Measurements from ENCODE around the gene POP4. TPM values are rescaled to one million over a fixed set of nuclear protein-coding genes. Genes with fewer than 3 reads are reported as not detected.

POP4 gene
- total and polyA plus RNA-seq, 2 of the 8 experiments (the other 6 are each of a cell fraction or from before 2014, with no cell fraction given): 29.1 to 41.5 TPM

DNA sequence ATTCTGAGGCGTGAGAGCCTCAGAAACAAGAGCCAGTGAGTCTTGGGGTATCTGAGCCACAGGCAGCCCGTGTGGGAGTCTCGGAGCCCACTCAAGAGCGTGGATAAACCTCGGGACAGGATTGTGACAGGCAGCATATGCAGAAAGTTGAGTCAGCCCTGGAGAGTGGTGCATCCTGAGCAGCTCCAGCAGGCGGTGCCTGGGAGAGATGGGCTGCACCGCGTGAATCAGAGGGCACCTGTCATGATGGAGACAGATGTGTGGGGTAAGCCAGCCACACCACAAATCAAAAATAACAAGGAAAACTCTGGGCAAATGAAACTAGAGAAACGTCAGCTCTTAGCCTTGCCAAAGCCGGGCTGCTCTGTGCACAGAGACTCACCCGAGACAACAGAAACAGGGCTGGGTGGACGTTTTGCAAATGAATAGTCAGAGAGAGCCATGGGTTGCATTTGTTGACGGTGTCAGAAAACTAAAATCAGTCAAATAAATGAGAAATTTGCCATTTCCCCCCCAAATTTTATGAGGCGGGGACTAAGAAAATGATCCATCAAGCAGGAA lies 30.0 kb upstream of the POP4 start:
- TF ChIP-seq, protein P1, sequence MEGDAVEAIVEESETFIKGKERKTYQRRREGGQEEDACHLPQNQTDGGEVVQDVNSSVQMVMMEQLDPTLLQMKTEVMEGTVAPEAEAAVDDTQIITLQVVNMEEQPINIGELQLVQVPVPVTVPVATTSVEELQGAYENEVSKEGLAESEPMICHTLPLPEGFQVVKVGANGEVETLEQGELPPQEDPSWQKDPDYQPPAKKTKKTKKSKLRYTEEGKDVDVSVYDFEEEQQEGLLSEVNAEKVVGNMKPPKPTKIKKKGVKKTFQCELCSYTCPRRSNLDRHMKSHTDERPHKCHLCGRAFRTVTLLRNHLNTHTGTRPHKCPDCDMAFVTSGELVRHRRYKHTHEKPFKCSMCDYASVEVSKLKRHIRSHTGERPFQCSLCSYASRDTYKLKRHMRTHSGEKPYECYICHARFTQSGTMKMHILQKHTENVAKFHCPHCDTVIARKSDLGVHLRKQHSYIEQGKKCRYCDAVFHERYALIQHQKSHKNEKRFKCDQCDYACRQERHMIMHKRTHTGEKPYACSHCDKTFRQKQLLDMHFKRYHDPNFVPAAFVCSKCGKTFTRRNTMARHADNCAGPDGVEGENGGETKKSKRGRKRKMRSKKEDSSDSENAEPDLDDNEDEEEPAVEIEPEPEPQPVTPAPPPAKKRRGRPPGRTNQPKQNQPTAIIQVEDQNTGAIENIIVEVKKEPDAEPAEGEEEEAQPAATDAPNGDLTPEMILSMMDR (IDR thresholded peaks at IDR 0.05; ENCODE audit: control extremely low read depth in 1 of 3, insufficient read depth in 1 of 3, low read depth in 1 of 3, low read length in 3 of 3): peak in 2 of 3 experiments; percentile 20 to 25; a peak in 2 of 4 replicates
- TF ChIP-seq NANOG (IDR thresholded peaks at IDR 0.05; ENCODE audit: insufficient read depth, low read depth, low read length, poor library complexity, severe bottlenecking) (no peak), CHD1 (IDR thresholded peaks at IDR 0.05; ENCODE audit: low read depth, low read length) (no peak)
- ChIA-PET CTCF (ENCODE audit: partially characterized antibody) (interaction anchor here (0.7 to 1.7 kb wide), 9 partner anchors 8 to 141 kb away, joined by 3 to 7 read pairs (median 4); no protein-coding TSS in a partner anchor), POLR2A (ENCODE audit: partially characterized antibody) (no interaction called here)
- peak overlapping the region; percentile 71; the same call in 1 of the 2 replicates for H4K8ac ChIP-seq (ENCODE audit: extremely low read depth, insufficient read depth, low read length)
- peaks cover 2 to 6% (median 4%) of the 10 kb centered on the region in 4 experiments; a peak in 4 of 7 replicates for H3K4me1 ChIP-seq (replicated peaks in 1 of 4; ENCODE audit: control insufficient read depth in 3 of 4, insufficient read depth in 4 of 4, low read length in 3 of 4)
- H3K18ac ChIP-seq (ENCODE audit: extremely low read depth, low read length): no peak overlapping the region
- H3K36me3 ChIP-seq (ENCODE audit: control insufficient read depth in 2 of 4, insufficient read depth in 4 of 4, low read length in 3 of 4): no peaks in the 10 kb centered on the region
- H3K4ac ChIP-seq (replicated peaks; ENCODE audit: insufficient read length, low read depth, low read length): no peak overlapping the region
- no peaks in the 10 kb centered on the region for H4K20me1 ChIP-seq (replicated peaks in 1 of 2; ENCODE audit: control insufficient read depth in 1 of 2, insufficient read depth in 2 of 2, low read length in 2 of 2)
- H2AK5ac ChIP-seq (ENCODE audit: low read depth, low read length): no peak overlapping the region
- no peak for DNase-seq (ENCODE audit: low read depth in 1 of 2, low spot score in 2 of 2)
- H4K5ac ChIP-seq (ENCODE audit: insufficient read length, low read depth, low read length): no peak overlapping the region
- H3K79me1 ChIP-seq (ENCODE audit: low read depth, low read length): no peaks in the 10 kb centered on the region
- H3K9ac ChIP-seq (replicated peaks in 1 of 4; ENCODE audit: extremely low read depth in 1 of 4, low read depth in 3 of 4, low read length in 3 of 4): no peak overlapping the region
- H3K23me2 ChIP-seq (ENCODE audit: low read depth, low read length): no peaks in the 10 kb centered on the region
- no peak overlapping the region for H2BK120ac ChIP-seq (replicated peaks; ENCODE audit: low read depth, low read length)
- H3K56ac ChIP-seq (replicated peaks; ENCODE audit: insufficient read length, low read depth, low read length): no peak overlapping the region
- no peak overlapping the region for H3K23ac ChIP-seq (ENCODE audit: insufficient read length)
- H2AFZ ChIP-seq (ENCODE audit: low read length): 0 out of 2 replicates have a peak overlapping the region, but pooled peaks have one; percentile 21
- peaks cover 0 to 3% (median 1%) of the 10 kb centered on the region in 4 experiments; a peak in 3 of 7 replicates for H3K27me3 ChIP-seq (replicated peaks in 1 of 4; ENCODE audit: control insufficient read depth in 3 of 4, extremely low read depth in 1 of 4, insufficient read depth in 3 of 4, low read length in 3 of 4)
- H3K4me3 ChIP-seq (ENCODE audit: extremely low read depth in 1 of 4, insufficient read depth in 2 of 4, low read depth in 3 of 4, low read length in 4 of 4): no peak overlapping the region
- H3K27ac ChIP-seq (ENCODE audit: low read depth, low read length): no peak overlapping the region
- no peak overlapping the region for H4K91ac ChIP-seq (replicated peaks; ENCODE audit: insufficient read length, low read length)
- H2BK5ac ChIP-seq (ENCODE audit: low read depth, low read length): no peak overlapping the region
- no peak overlapping the region for H3K14ac ChIP-seq (ENCODE audit: insufficient read length)
- H3K9me3 ChIP-seq (ENCODE audit: insufficient read depth in 2 of 2, low read depth in 1 of 2, low read length in 1 of 2): no peaks in the 10 kb centered on the region
- no peak overlapping the region for H2BK20ac ChIP-seq (ENCODE audit: low read length)
- no peak for FAIRE-seq
- 55% methylated on average over 14 of the region's 14 CpGs; no CpG with 5 or more reads in 1 of the 2 experiments for WGBS, 2 experiments (ENCODE audit: extremely low coverage in 1 of 2, insufficient coverage in 1 of 2, insufficient read length in 1 of 2, insufficient replicate concordance in 2 of 2, low coverage in 1 of 2, low lambda C conversion rate in 2 of 2, missing lambda C conversion rate in 1 of 2)
- no peaks in the 10 kb centered on the region for H3K79me2 ChIP-seq (ENCODE audit: control insufficient read depth in 1 of 2, insufficient read depth in 2 of 2, low read length in 2 of 2)
- no peak overlapping the region for H2BK15ac ChIP-seq (ENCODE audit: low read length)
- H3K4me2 ChIP-seq (ENCODE audit: insufficient read depth in 1 of 2, low read depth in 2 of 2, low read length in 2 of 2): peak overlapping the region; percentile 9 to 26; a peak in 1 of 4 replicates
- H2BK12ac ChIP-seq (ENCODE audit: low read depth, low read length): no peak overlapping the region
